SK-N-SH (cell line): ENCODE results near the gene KMT5C. TPM values are rescaled to one million over a fixed set of nuclear protein-coding genes. Genes with fewer than 3 reads are reported as not detected.

ENCODE experiments used
- CTCF ChIA-PET: fragments of 300-600, 350-600 bp; formaldehyde crosslinking; extraction: SDS; loops from one replicate; lab custom pipeline; 2021; lab: Yijun Ruan, JAX
- POLR2A ChIA-PET: fragments of 350-600 bp; sonication (Branson Sonifier 250); formaldehyde crosslinking; extraction: SDS; loops from one replicate; lab custom pipeline; 2020; ENCODE audit warnings: antibody characterized with exemption, inconsistent platforms; lab: Yijun Ruan, JAX
- DNase-seq: peaks from one replicate; pipeline ENCODE4 v3.0.0; 2012
- H2AFZ ChIP-seq: fragments of 200-600 bp; sonication (generic); 2 replicates; pipeline ENCODE4 v1.8.1; 2016; ENCODE audit warnings: antibody characterized with exemption, mild to moderate bottlenecking, low read depth
- H3F3A ChIP-seq: fragments of 200-600 bp; sonication (generic); replicated peaks from 2 replicates; pipeline ENCODE3; 2016; ENCODE audit warnings: antibody characterized with exemption, mild to moderate bottlenecking; ENCODE audit not compliant: insufficient read depth
- H3K27ac ChIP-seq, 2 experiments: fragments of 200-500 bp in 1 of 2; fragments of 200-600 bp in 1 of 2; sonication (Bioruptor generic) in 1 of 2; sonication (generic), shearing (Covaris generic) in 1 of 2; 2 replicates each; pipeline versions ENCODE4 v1.5.1 to v1.6.1; 2014 to 2016; ENCODE audit warnings: low read depth in 2 of 2, inconsistent platforms in 1 of 2, low read length in 1 of 2, mild to moderate bottlenecking in 1 of 2, mixed read lengths in 1 of 2
- H3K27me3 ChIP-seq: fragments of 200-600 bp; sonication (generic), shearing (Covaris generic); 2 replicates; pipeline ENCODE4 v1.6.1; 2016; ENCODE audit warnings: mixed run types; ENCODE audit not compliant: insufficient read depth
- H3K36me3 ChIP-seq, 2 experiments: fragments of 200-500 bp in 1 of 2; fragments of 200-600 bp in 1 of 2; sonication (Bioruptor generic) in 1 of 2; sonication (generic) in 1 of 2; replicated peaks in 1 of 2; 2 replicates each; pipeline versions ENCODE3 to v1.5.1; 2014 to 2016; ENCODE audit warnings: low read length in 1 of 2, mild to moderate bottlenecking in 1 of 2; ENCODE audit not compliant: insufficient read depth in 2 of 2, control insufficient read depth in 1 of 2
- H3K4me1 ChIP-seq, 2 experiments: fragments of 200-500 bp in 1 of 2; fragments of 200-600 bp in 1 of 2; sonication (Bioruptor generic) in 1 of 2; sonication (generic), shearing (Covaris generic) in 1 of 2; 2 replicates each; pipeline versions ENCODE4 v1.5.1 to v1.6.1; 2014 to 2016; ENCODE audit warnings: low read depth in 1 of 2, low read length in 1 of 2, mixed run types in 1 of 2; ENCODE audit not compliant: insufficient read depth in 2 of 2, control insufficient read depth in 1 of 2
- H3K4me2 ChIP-seq: fragments of 200-600 bp; sonication (generic), shearing (Covaris generic); 2 replicates; pipeline ENCODE4 v1.6.1; 2017; ENCODE audit warnings: mixed run types
- H3K4me3 ChIP-seq, 2 experiments: fragments of 200-500 bp in 1 of 2; fragments of 200-600 bp in 1 of 2; sonication (Bioruptor generic) in 1 of 2; sonication (generic), shearing (Covaris generic) in 1 of 2; 2 replicates each; pipeline versions ENCODE4 v1.5.1 to v1.8.1; 2014 to 2016; ENCODE audit warnings: low read depth in 2 of 2, inconsistent platforms in 1 of 2, low read length in 1 of 2, mild to moderate bottlenecking in 1 of 2, mixed read lengths in 1 of 2, moderate library complexity in 1 of 2
- H3K79me2 ChIP-seq: fragments of 200-600 bp; sonication (generic); 2 replicates; pipeline ENCODE4 v1.8.1; 2017; ENCODE audit warnings: mild to moderate bottlenecking; ENCODE audit not compliant: insufficient read depth
- H3K9ac ChIP-seq: fragments of 200-600 bp; sonication (generic); 2 replicates; pipeline ENCODE4 v1.6.1; 2017; ENCODE audit warnings: mixed run types
- H3K9me2 ChIP-seq: fragments of 200-600 bp; sonication (generic); 2 replicates; pipeline ENCODE4 v1.6.1; 2017; ENCODE audit warnings: mixed run types
- H3K9me3 ChIP-seq: fragments of 200-600 bp; sonication (generic); 2 replicates; pipeline ENCODE4 v1.6.1; 2017; ENCODE audit warnings: mixed run types, mild to moderate bottlenecking, moderate library complexity
- H4K20me1 ChIP-seq: fragments of 200-600 bp; sonication (generic); 2 replicates; pipeline ENCODE4 v1.6.1; 2017; ENCODE audit warnings: mild to moderate bottlenecking, mixed run types; ENCODE audit not compliant: insufficient read depth
- ELF1 ChIP-seq: IDR thresholded peaks from 2 replicates; pipeline ENCODE4 v1.4.0; 2012
- EP300 ChIP-seq, 2 experiments: IDR thresholded peaks; 2 replicates each; pipeline versions ENCODE4 v1.4.0 to v1.6.1; 2012; ENCODE audit warnings: borderline replicate concordance in 1 of 2, low read depth in 1 of 2, low read length in 1 of 2
- EZH2phosphoT487 ChIP-seq: fragments of 200-600 bp; sonication (generic); IDR thresholded peaks from 2 replicates; pipeline ENCODE4 v1.6.1; 2017; ENCODE audit warnings: low read depth, mixed run types, mild to moderate bottlenecking, antibody characterized with exemption, moderate library complexity, borderline replicate concordance
- FOXJ3 ChIP-seq: sonication (generic); formaldehyde crosslinking; IDR thresholded peaks from 2 replicates; pipeline ENCODE4 v1.5.1; 2020; ENCODE audit warnings: mild to moderate bottlenecking, missing genetic modification reagents
- GABPA ChIP-seq: IDR thresholded peaks from 2 replicates; pipeline ENCODE4 v1.4.0; 2012; ENCODE audit warnings: low read depth, mild to moderate bottlenecking
- GATA2 ChIP-seq: sonication (generic); formaldehyde crosslinking; IDR thresholded peaks from 2 replicates; pipeline ENCODE4 v1.5.0; 2020; ENCODE audit warnings: mild to moderate bottlenecking, missing genetic modification reagents
- IRF3 ChIP-seq: fragments of 150-350 bp; IDR thresholded peaks from 2 replicates; pipeline ENCODE4 v1.6.1; 2016; ENCODE audit warnings: mild to moderate bottlenecking, low read depth, low read length
- MEF2A ChIP-seq: IDR thresholded peaks from 2 replicates; pipeline ENCODE4 v1.4.0; 2012; ENCODE audit warnings: low read depth, borderline replicate concordance
- NFIC ChIP-seq: IDR thresholded peaks from 2 replicates; pipeline ENCODE4 v1.4.0; 2012; ENCODE audit warnings: borderline replicate concordance
- RAD21 ChIP-seq: IDR thresholded peaks from 2 replicates; pipeline ENCODE4 v1.6.1; 2012; ENCODE audit warnings: mild to moderate bottlenecking, low read length
- SIN3A ChIP-seq: IDR thresholded peaks from 2 replicates; pipeline ENCODE4 v1.6.1; 2012; ENCODE audit warnings: low read depth, mild to moderate bottlenecking, low read length, moderate library complexity, borderline replicate concordance
- TAF1 ChIP-seq: IDR thresholded peaks from 2 replicates; pipeline ENCODE4 v1.6.1; 2012; ENCODE audit warnings: low read depth, mild to moderate bottlenecking, low read length, moderate library complexity, borderline replicate concordance
- TCF12 ChIP-seq: IDR thresholded peaks from 2 replicates; pipeline ENCODE4 v1.4.0; 2012
- TEAD4 ChIP-seq: IDR thresholded peaks from 2 replicates; pipeline ENCODE4 v1.4.0; 2012; ENCODE audit warnings: mild to moderate bottlenecking, borderline replicate concordance; ENCODE audit not compliant: insufficient read depth
- USF1 ChIP-seq: IDR thresholded peaks from 2 replicates; pipeline ENCODE4 v1.4.0; 2012; ENCODE audit warnings: low read depth, borderline replicate concordance
- WGBS: methylation state at CpG from one replicate; pipeline ENCODE4 v1.1.6; 2017; ENCODE audit warnings: low lambda C conversion rate; 5-methylcytosine and 5-hydroxymethylcytosine counted together
- polyA plus RNA-seq, 3 experiments: library from polyadenylated mRNA; depleted of rRNA; stranded (reverse); fragments of >200 nt; gene quantifications; 2 replicates each; pipeline ENCODE4 v1.2.3, GENCODE V29; 2012
- TF ChIP-seq, protein P1 (sequence below): IDR thresholded peaks from 2 replicates; pipeline ENCODE4 v1.4.0; 2012; ENCODE audit warnings: low read depth
- TF ChIP-seq, protein P2 (sequence below): IDR thresholded peaks from 2 replicates; pipeline ENCODE4 v1.6.1; 2012; ENCODE audit warnings: mild to moderate bottlenecking, low read depth, low read length, moderate library complexity
- TF ChIP-seq, protein P3 (sequence below): fragments of 150-350 bp; IDR thresholded peaks from 2 replicates; pipeline ENCODE4 v1.6.1; 2017; ENCODE audit warnings: antibody characterized with exemption, low read length, low read depth, borderline replicate concordance

KMT5C gene
- polyA plus RNA-seq, 1 of the 3 experiments (the other 2 are of a cell fraction) = 14.0 TPM

DNA sequence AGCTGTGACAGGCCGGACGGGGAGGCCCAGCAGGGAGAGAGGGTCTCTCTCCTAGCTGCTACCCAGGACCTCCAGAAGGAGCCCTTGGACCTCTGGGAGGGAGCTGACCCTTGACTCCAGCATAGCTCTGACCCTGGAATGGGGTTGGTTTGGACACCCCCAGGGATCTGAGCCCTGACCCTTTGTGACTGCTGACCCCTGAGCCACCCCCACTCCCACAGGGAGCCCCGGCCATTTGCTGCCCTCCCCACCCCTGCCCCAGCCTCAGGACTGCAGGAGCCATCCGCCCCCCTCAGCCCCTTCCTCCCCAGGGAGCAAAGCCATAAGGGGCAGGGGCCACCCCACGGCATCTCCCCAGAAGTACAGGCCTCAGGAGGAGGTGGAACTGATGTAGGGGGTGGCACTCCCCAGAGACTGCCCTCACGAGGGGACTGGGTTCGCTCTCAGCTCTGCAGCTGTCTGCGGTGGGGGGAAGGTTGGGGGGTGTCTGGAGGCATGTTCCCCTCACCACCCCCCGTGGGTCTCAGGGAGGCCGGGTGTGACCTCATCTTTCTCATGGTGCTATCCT is 7.8 kb downstream of the KMT5C start:
- Histone ChIP-seq H3K36me3 (peaks cover 0 to 4% of the 10 kb centered on the region in 2 experiments), H3K9ac (no peak overlapping the region), H3K27me3 (peaks cover 5% of the 10 kb centered on the region; the same call in 1 of the 2 replicates), H3K4me1 (peaks cover 0 to 29% of the 10 kb centered on the region in 2 experiments; a peak in 1 of 4 replicates), H4K20me1 (no peaks in the 10 kb centered on the region), H3K4me2 (no peak overlapping the region), H2AFZ (no peak overlapping the region), H3K4me3 (no peak overlapping the region), H3K27ac (no peak overlapping the region), H3F3A (peaks cover 6% of the 10 kb centered on the region), H3K79me2 (no peaks in the 10 kb centered on the region), H3K9me3 (no peaks in the 10 kb centered on the region)
- CTCF ChIA-PET = interaction anchor here (1.3 kb wide), 2 partner anchors 46 to 156 kb away, joined by 4 read pairs; no protein-coding TSS in a partner anchor
- 94% methylated on average over 9 of the region's 10 CpGs for WGBS
- no peak for DNase-seq
- POLR2A ChIA-PET = interaction anchor here (1.5 kb wide), 1 partner anchor 60 kb away, joined by 3 read pairs; the partner anchor contains the start of gene UBE2S
- no peak for TF ChIP-seq TEAD4
- TF ChIP-seq FOXJ3 (CRISPR knock-in tag) = no peak
- no peak for TF ChIP-seq USF1
- TF ChIP-seq, protein P1, sequence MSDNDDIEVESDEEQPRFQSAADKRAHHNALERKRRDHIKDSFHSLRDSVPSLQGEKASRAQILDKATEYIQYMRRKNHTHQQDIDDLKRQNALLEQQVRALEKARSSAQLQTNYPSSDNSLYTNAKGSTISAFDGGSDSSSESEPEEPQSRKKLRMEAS = no peak
- TF ChIP-seq, protein P2, sequence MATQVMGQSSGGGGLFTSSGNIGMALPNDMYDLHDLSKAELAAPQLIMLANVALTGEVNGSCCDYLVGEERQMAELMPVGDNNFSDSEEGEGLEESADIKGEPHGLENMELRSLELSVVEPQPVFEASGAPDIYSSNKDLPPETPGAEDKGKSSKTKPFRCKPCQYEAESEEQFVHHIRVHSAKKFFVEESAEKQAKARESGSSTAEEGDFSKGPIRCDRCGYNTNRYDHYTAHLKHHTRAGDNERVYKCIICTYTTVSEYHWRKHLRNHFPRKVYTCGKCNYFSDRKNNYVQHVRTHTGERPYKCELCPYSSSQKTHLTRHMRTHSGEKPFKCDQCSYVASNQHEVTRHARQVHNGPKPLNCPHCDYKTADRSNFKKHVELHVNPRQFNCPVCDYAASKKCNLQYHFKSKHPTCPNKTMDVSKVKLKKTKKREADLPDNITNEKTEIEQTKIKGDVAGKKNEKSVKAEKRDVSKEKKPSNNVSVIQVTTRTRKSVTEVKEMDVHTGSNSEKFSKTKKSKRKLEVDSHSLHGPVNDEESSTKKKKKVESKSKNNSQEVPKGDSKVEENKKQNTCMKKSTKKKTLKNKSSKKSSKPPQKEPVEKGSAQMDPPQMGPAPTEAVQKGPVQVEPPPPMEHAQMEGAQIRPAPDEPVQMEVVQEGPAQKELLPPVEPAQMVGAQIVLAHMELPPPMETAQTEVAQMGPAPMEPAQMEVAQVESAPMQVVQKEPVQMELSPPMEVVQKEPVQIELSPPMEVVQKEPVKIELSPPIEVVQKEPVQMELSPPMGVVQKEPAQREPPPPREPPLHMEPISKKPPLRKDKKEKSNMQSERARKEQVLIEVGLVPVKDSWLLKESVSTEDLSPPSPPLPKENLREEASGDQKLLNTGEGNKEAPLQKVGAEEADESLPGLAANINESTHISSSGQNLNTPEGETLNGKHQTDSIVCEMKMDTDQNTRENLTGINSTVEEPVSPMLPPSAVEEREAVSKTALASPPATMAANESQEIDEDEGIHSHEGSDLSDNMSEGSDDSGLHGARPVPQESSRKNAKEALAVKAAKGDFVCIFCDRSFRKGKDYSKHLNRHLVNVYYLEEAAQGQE = no peak
- TF ChIP-seq SIN3A = no peak
- no peak for TF ChIP-seq TAF1
- no peak for TF ChIP-seq MEF2A
- TF ChIP-seq RAD21 = no peak
- no peak for TF ChIP-seq IRF3
- no peak for TF ChIP-seq ELF1
- no peak for TF ChIP-seq EZH2phosphoT487
- no peak for TF ChIP-seq NFIC
- TF ChIP-seq GABPA = no peak
- TF ChIP-seq GATA2 (CRISPR knock-in tag) = no peak
- no peak for TF ChIP-seq EP300 (IDR thresholded peaks at IDR 0.05; ENCODE audit: borderline replicate concordance in 1 of 2, low read depth in 1 of 2, low read length in 1 of 2)
- no peak for TF ChIP-seq TCF12
- TF ChIP-seq, protein P3, sequence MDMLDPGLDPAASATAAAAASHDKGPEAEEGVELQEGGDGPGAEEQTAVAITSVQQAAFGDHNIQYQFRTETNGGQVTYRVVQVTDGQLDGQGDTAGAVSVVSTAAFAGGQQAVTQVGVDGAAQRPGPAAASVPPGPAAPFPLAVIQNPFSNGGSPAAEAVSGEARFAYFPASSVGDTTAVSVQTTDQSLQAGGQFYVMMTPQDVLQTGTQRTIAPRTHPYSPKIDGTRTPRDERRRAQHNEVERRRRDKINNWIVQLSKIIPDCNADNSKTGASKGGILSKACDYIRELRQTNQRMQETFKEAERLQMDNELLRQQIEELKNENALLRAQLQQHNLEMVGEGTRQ = no peak
- TF ChIP-seq, all 33 proteins: peak for 0
- H3K9me2 ChIP-seq = no peaks in the 10 kb centered on the region
